Heart left ventricle (tissue), 13 donors: ENCODE data around the gene CDK5RAP2.

Experiments
- CTCF ChIP-seq, 12 donors: fragments of 200-600 bp; sonication (generic) in 4 of 12; IDR thresholded peaks; one replicate each; pipeline versions ENCODE4 v1.5.0 to v1.8.0; 2018 to 2022; ENCODE audit warnings: antibody characterized with exemption in 12 of 12, mild to moderate bottlenecking in 5 of 12
- POLR2A ChIP-seq, 2 donors: fragments of 450-650 bp; IDR thresholded peaks; one replicate each; pipeline ENCODE4 v1.6.1; 2017; ENCODE audit warnings: antibody characterized with exemption in 2 of 2, mild to moderate bottlenecking in 2 of 2, moderate library complexity in 2 of 2
- donor health status: ischemic (EF 13 %, LVEDD 7.1; RV severe dilation, severe dysfunction).
- donor health status: DM: no; HTN: yes; CAD: no.
- donor health status: DM: no; HTN: no; CAD: no.
- donor health status: ischemic (EF 25% LVEDD 6.9; RV normal size, moderate dysfunction).
- donor health status: ischemic (EF 25% LVEDD 5.7; RV mildly dilated, moderate dysfunction).
- donor health status: ischemic (EF 35%, LVEDD 5.7; RV mildly dilated, moderate dysfunction).
- donor health status: nonischemic (EF 11% LVEDD 7.7; RV severe dilation, severe dysfunction).
- donor health status: DM: yes; HTN: yes; CAD: no.
- donor health status: PGD.
- donor health status: ischemic (EF 29% LVEDD 5.4; RV normal size, mild dysfunction).
- donor health status: nonischemic (EF 23%, LVEDD 6.1; RV moderate dilation, normal function).

- TF ChIP-seq POLR2A (IDR thresholded peaks at IDR 0.05) (no peak), CTCF (IDR thresholded peaks at IDR 0.05) (no peak)
Measured at GRCh38 chr9:120625222-120625621, 45.3 kb upstream of the CDK5RAP2 start.
